Head of caudate nucleus (tissue), 42 donors: Measurements from ENCODE around the gene MYOCD.
A peak's percentile ranks its signal among the peaks of the same experiment; 100 is the strongest.

Experiments used
- DNase-seq, 42 donors: peaks; one replicate each; pipeline versions ENCODE4 v3.0.0 to v3.0.0-alpha.2; 2020 to 2021; ENCODE audit warnings: mixed read lengths in 7 of 42
- intact Hi-C: fragments of 100-400 bp; cut with DNase I; formaldehyde crosslinking; loops from one replicate; pipeline ENCODE4 v1.15.0; 2022

MYOCD gene

DNA sequence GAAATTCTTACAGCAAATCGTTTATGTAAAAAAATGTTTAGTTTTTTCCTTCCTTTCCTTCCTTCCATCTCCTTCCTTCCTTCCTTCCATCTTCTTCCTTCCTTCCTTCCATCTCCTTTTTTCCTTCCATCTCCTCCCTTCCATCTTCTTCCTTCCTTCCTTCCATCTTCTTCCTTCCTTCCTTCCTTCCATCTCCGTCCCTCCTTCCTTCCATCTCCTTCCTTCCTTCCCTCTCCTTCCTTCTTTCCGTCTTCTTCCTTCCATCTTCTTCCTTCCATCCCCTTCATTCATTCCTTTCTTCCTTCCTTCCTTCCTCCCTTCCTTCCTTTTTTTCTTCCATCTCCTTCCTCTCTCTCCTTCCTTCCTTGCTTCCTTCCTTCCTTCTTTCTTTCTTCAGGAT lies 22.7 kb downstream of the MYOCD start:
- DNase-seq, result no peak
- intact Hi-C loops, result no loop called here

DNA sequence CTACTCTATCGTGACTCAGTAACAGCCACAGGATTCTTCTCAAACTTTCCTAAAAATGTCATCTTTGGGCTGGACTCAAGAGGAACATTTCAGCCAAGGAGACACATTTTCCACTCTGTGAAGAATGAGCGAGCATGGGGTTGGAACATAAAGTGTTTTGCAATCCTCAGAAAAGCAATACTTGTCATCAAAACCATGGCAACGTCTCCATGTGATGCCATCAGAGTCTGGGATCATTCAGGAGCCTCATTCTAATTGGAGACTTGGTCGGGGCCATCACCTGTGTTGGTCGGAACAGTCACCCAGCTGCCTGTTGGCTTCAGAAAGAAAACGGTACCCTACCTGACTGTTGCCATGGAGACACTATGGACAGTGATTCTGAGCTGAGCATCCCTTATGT lies 25.5 kb downstream of the MYOCD start:
- intact Hi-C loops, result no loop called here
- DNase-seq, result peak in 8 of 42 donors; percentile 2 to 41 (median 10)

DNA sequence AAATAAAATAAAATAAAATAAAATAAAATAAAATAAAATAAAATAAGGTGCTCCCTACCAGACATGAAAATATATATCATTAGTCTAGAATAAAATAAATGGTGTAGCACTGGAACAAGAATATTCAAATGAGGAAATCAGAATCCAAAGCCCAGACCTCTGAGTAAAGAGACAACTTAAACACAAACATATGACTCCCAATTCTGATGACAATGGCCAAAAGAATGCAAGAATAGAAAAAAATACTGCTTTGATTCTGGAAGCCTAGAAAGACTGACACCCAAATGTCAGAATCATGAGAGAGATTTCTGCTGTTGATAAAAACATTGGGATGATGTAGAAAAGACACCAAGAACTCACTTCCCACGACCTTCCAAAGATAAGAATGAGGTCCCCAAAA lies 27.9 kb downstream of the MYOCD start:
- no peak for DNase-seq
- intact Hi-C loops, result no loop called here

DNA sequence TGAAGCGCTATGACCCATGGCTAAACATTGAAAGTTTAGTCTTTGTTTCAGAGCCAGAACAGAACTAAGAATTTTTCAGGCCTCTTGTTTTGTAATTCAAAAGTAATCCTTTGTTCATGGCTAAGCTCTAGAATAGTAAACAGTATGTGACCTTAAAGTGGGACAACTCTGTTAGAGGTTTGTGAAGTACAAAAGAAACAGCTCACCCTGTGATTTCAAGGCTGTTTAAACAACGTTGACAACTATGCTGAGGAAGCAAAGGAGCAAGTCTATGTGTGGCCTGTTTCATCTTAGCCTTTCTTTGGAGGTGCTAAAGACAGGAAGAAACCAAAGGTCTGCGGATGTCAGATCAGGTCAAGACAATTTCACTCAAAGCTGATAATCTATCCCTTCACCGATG lies 40.4 kb downstream of the MYOCD start:
- no peak for DNase-seq
- intact Hi-C loops, result no loop called here

DNA sequence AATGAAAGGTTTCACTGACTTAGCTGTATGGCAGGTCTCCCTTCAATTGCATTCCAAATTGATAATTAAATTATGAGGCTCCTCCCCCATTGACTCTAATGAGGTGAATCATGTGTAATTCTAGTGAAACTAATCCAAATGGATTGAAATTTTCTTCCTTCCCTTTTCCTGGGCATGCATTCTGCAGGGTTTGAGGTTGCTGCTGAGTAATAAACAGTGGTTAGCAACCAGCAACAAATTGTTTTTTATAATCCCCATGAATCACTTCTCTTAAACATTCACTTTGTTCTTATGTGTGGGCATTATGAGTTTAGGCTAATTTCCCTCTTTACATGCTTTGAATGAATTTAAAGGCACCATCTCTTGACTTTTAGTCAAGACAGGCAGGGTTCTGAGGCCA lies 43.4 kb downstream of the MYOCD start:
- DNase-seq, result no peak
- intact Hi-C loops, result no loop called here

DNA sequence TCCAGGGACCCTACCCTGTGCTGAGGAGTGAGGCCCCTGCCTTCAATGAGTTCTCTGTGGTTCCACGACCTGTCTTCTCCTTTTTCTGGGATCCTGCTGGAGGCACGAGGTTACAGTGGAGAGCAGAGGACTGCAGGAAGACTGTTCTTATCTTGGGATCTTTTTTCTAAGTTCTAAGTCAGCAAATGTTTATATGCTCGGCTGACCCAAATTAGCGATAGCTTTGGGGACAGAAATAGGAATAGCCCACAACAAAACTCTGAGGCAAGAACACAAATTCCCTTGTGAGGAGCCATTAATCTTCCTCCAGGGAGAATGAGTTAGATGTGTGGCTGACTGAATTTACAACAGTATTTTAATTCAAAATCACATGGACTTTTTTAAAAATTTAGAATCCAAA lies 46.7 kb downstream of the MYOCD start:
- DNase-seq, result no peak
- intact Hi-C loops, result no loop called here

DNA sequence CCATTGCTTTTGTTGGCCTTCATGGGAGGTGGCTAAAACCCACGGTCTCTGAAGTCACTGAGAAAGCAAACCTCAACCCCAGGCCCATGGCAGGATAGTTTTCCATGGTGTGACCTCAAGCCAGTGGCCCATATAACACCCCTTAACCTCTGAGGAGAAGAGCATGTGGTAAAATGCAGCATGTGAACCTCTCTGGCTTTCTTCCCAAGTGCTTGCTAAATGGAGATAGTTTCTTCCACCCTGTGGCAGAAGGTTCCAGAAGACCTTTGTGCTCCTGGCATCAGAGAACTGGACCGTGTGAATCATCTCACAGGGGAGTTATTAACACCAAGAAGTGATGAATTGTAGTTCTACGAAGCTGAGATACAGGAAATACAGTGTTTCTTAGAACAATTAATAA lies 47.3 kb downstream of the MYOCD start:
- intact Hi-C loops, result no loop called here
- no peak for DNase-seq

DNA sequence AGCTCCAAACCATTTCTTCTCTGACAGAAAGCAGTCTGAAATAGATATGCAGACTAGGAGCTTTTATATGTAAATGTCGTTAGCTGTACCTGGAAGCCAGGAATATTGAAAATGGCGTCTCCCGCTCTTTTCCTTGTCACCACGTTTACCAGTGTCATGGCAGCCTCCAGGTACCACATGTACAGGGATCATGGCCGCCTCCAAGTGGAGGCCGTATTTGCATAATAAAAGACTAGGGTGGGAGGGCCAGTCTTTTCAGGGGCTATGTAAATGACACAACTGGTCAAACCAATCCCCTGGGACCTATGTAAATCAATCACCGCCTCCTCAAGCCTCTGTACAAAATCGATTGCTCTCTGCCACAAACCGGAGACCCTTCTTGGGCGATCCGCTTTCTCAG lies 54.3 kb downstream of the MYOCD start:
- intact Hi-C loops, result no loop called here
- DNase-seq, result no peak

DNA sequence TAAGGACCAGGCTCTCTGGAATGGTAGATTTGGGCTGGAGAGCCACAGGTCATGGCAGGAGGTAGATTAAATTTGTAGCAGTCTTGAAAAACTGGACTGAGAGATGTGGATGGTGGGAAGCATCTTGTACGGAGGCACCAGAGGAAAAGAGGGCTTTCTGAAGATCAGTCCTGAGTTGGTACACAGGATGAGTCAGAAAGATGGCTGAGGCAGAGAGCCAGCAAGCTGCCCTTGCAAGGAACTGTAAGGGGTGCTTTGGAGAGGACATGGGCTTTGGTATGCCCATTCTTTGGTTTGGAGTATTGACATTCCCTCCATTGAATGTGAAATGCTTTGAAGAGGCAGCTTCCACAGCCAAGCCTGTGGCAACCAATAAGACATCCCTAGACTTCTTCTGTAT lies 55.9 kb downstream of the MYOCD start:
- intact Hi-C loops, result no loop called here
- DNase-seq, result peak in 1 of 42 donors; percentile 28

DNA sequence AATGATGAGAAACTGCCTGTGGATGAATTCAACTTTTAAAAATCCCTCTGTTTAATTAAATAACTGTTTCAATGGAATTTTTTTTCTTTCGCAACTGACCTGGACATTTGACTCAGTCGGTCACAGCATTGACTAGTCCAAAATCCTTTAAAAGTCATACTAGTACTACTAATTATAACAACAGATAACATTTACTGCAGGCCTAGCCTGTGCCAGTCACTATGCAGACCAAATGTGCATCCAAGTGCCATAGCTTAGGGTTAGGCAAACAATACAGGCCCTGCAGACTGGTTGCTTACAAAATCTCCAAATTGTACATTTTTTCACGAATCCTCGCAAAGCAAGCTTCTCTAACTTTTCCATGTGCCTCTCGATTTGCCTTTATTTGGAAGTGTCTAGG lies 56.6 kb downstream of the MYOCD start:
- intact Hi-C loops, result no loop called here
- no peak for DNase-seq

DNA sequence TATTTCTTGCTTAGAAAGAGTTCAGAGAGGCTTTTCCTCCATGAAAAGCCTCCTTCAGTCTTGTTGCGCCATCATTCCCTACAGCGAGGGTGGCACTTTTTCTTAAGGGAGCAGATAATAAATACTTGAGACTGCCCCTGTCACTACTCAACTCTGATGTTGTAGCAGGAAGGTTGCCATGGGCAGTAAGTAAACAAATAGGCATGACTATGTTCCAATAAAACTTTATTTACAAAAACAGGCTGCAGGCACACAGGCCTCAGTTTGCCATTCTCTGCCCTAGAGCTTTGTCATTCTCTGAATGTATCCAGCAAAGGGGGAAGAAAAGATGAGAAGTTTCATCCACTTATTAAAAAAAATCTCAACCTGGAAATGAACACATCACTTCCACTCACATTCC lies 60.4 kb downstream of the MYOCD start:
- peak in 2 of 42 donors; percentile 8 to 20 for DNase-seq
- intact Hi-C loops, result no loop called here

DNA sequence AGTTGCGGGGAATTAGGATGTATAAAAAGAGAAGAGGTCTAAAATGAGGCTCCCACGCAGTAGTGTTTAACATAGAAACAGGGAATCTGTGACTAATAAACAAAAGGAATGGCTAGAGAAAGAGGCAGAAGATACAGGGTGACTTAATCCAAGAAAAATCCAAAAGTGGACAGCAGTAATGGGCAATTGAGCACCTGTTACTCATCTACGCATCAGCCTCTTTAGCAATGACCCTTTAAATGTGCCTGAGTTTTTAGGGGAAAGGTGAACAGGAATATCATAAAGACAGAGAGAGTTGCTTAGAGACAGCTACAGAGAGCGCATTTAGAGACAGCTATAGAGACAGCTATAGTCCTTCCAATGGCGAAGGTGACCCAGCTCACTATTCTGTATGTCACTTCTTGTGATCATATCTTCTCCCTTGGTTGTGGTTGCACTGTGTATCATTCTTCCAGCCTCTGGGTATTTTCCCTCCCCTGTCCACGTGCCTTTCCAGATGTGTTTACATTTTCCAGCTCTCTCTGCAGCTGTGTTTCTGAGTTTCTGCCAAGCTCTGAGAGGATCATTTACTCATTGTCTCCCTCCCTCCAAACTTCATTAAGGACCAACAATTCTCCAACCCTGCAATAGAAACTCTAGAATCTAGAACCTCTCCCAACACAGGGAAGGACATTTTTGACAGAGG lies 61.5 kb downstream of the MYOCD start:
- no peak for DNase-seq
- intact Hi-C loops, result no loop called here

DNA sequence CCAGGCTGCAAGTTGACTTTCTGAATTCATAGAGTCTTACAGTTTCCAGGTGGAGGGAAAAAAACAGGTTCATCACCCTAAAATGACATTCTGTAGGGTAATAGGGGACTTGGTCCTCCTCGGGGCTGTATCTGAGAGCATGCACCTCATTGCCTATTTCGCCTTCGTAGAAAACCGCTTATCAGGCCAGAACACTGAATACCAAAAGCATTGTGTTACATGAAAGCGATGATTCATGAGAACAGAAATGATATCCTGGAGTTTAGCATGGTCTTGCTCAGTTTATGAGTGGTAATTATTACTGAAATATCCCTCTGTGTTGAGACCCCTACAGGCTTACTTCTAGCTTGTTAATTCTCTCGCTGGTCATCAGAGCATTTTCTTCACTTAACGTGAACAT lies 62.2 kb downstream of the MYOCD start:
- intact Hi-C loops, result no loop called here
- peak in 1 of 42 donors; percentile 25 for DNase-seq

DNA sequence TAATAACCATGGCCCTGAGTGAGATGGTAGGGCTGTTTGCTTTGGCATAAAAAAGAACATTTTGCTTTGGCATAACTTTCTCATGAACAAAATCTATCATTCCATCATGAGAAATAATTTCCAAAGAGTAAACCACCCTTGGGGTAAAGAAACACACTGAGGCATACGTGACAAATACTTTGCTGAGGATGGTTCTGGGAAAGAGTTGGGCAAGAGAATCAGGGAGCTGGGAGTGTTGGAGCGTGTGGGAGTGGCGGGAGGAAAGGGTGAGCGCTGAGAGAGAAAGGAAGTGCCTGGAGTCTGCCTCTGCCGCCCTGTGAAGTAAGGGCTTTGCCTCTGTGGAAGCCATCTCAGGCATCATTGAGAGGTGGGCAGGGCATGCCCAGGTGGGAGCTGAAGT lies 63.4 kb downstream of the MYOCD start:
- intact Hi-C loops, result no loop called here
- peak in 2 of 42 donors; percentile 16 to 22 for DNase-seq

DNA sequence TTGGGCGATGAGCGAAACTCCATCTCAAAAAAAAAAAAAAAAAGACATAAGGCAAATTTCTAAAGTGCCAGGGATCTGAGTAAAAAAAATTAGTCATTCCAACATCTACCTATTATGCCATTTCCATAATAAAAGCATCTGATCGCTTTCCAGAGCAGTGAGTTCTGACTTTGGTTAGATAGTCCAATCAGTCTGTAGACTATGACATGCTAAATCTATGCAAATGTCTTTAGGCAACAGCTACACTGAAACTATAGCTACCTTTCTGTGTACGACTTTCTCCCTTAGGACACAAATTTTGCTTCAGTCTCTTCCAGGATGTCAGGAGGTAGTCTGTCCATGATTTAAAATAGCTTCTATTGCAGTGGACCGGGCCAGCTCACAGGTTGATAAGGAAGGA lies 64.7 kb downstream of the MYOCD start:
- intact Hi-C loops, result no loop called here
- DNase-seq, result peak in 1 of 42 donors; percentile 3

DNA sequence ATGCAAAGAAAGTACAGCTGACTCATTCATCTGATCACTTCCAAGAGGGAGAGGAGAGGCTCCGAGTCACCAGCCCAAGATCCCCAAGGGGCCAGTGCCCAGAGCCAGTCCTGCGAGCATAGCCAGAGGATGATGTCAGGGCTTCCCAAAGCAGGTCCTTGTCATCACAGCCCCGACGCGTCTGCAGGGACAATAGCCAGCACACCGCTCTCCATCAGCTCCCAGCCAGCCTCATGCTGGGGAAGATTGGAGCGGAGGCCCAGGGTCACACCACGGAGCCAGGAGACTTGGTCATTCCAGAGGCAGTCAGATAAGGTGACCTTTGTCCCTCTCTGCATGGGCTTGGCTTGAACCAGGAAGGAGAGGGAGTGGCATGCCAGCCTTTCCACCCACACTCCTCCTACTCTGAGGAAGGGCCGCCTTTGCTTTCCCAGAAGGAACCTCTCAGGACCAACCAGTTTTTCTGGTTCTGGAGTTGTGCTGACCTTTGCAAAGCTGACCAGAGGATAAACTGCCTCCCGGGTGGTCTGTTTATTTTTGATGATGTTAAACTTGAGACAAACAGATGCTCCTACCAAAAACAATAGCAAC lies 65.3 kb downstream of the MYOCD start:
- intact Hi-C loops, result no loop called here
- peak in 5 of 42 donors; percentile 3 to 39 (median 12) for DNase-seq

DNA sequence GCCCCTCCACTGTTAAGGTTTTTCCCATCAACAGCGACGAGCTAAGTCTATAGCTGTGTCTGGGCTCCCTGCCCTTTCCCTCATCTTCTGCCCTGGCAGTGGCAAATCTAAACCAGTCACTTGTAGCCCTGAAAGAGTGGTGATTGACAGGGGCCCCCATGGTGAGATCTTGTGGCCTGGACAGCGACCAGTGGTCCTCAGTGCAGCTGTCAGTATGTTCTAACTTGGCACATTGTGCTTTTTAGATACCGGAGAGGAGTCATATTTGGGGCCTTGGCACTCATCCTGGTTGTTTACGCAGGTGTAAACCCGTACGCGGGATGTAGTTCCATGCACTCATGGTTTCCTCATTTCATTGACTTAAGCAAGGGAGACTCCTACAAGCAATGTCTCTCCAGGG lies 66.1 kb downstream of the MYOCD start:
- intact Hi-C loops, result no loop called here
- peak in 1 of 42 donors; percentile 13 for DNase-seq

DNA sequence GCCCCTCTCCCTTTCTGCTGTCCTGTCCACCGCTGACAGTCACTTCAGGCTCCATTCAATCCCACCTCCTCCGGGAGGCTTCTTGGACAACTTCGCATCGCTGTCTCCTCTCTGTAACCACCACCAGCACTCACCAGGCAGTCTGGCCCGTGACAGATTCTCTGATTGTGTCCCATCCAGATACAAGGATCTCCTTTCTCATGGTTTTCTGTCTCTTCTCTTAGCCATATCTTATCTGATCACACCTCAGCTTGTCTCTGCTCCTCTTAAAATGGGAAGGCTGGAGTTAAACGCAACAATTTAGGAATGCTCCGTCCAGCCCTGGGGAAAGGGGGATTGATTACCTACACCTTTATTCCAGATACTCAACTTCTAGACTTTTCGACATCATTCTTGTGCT lies 66.7 kb downstream of the MYOCD start:
- DNase-seq, result peak in 1 of 42 donors; percentile 22
- intact Hi-C loops, result no loop called here

DNA sequence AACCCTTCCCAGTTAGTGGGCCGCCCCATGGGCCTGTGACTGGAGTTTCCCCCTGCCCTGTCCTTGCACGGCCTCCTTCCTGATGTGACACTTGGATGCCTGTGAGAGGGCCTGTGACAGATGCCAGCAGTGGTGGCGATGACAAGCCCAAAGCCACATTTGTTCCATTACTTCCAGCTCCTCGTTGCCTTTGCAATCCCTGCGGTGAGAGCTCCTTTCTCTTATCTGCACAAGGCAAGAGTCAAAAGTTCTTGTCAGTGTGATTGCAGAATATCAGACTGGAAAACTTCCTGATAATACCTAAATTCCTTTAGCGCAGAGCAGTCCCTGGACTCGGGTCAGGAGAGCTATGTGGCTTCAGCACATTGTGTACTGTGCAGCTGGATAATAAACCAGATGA lies 69.2 kb downstream of the MYOCD start:
- intact Hi-C loops, result no loop called here
- DNase-seq, result no peak

DNA sequence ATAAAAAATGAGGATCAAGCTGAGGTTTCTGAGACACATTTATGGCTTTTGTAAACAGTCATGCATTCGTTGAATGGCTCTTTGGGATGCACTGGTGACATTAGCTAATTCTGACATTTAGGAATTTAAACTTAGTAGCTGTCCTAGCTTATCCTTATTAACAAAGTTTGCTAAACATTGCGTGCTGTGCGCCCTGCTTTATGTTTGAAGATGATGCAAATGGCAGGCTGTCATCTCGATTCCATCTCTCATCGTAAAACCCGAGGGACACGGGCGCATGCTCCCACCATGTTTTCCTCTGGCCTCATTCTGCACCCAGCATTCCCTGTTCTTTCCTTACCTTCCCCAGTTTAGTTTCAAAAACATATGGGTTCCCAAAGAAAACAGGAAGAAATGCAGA lies 69.8 kb downstream of the MYOCD start:
- DNase-seq, result no peak
- intact Hi-C loops, result no loop called here

DNA sequence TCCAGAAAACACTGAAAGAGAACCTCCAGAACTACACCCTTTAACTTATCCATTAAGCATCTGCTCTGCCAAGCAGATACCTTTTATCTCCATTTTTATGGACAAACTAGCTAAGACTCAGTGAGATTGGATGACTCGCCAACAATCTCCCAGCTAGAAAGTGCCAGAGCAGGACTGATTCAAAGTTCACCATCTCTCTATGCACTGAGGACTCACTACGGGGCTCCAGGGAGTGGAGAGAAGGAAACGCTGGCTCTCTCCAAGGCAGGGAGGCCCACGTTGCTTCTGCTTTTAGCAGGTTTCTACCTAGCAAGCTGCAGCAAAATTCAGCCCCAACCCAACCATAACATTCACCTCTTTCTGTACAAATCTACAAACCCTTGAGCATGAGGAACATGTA lies 70.8 kb downstream of the MYOCD start:
- intact Hi-C loops, result no loop called here
- no peak for DNase-seq
